Transverse colon (tissue), 3 donors: ENCODE data around the gene DISP1.

ENCODE experiments used
- CTCF ChIP-seq, 5 experiments: fragments of 200-600 bp in 3 of 5; fragments of 450-650 bp in 2 of 5; sonication (generic) in 3 of 5; IDR thresholded peaks; 1 replicate in 2 of 5; 2 replicates in 3 of 5; pipeline ENCODE4 v1.5.1; 2016 to 2017; ENCODE audit warnings: antibody characterized with exemption in 5 of 5, inconsistent platforms in 3 of 5, mild to moderate bottlenecking in 2 of 5, moderate library complexity in 1 of 5
- EP300 ChIP-seq: sonication (generic); formaldehyde crosslinking; IDR thresholded peaks from one replicate; pipeline ENCODE4 v1.6.1; 2017; ENCODE audit warnings: antibody characterized with exemption, low read depth
- POLR2A ChIP-seq: fragments of 450-650 bp; IDR thresholded peaks from one replicate; pipeline ENCODE4 v1.6.1; 2016; ENCODE audit warnings: antibody characterized with exemption, mild to moderate bottlenecking, moderate library complexity

GRCh38 chr1:222788402-222789156 is 26.3 kb upstream of the DISP1 start:
- TF ChIP-seq CTCF (IDR thresholded peaks at IDR 0.05) (no peak), EP300 (no peak), POLR2A (no peak)
